Measurements from ENCODE around the gene HIGD1C.
"Not testable (repeated sequence)": the region's sequence is repeated elsewhere in the genome, so short reads cannot be mapped to it uniquely, and the experiment has no call there.

- TF ChIP-seq CTCF (conservative IDR thresholded peaks at IDR 0.05 in 1 of 2, IDR thresholded peaks at IDR 0.05 in 1 of 2; ENCODE audit: low read depth in 1 of 2, low read length in 2 of 2); EZH2 (IDR thresholded peaks at IDR 0.05; ENCODE audit: low read length, missing control alignments): not testable (repeated sequence)
These were observed 21.9 kb upstream of the HIGD1C start for GRCh38 chr12:50930477-50930876.
